Stimulated activated CD8-positive, alpha-beta memory T cell treated with anti-CD3 and anti-CD28 coated beads, Interleukin-7, amount 100 ng/mL, for 4 hours (primary cell): ENCODE data around the gene MPP3.
"Not testable (repeated sequence)": the region's sequence is repeated elsewhere in the genome, so short reads cannot be mapped to it uniquely, and the experiment has no call there.

ENCODE experiments used
- DNase-seq, 2 donors: peaks; one replicate each; pipeline ENCODE4 v3.0.0-alpha.2; 2020; ENCODE audit warnings: low read depth in 2 of 2

Gene MPP3

GRCh38 chr17:43860927-43861622 lies 28.1 kb upstream of the MPP3 start:
- no peak for DNase-seq

- DNase-seq = no peak
These were observed 27.3 kb upstream of the MPP3 start for GRCh38 chr17:43860077-43860725.

GRCh38 chr17:43857957-43858600 lies 25.1 kb upstream of the MPP3 start:
- no peak for DNase-seq

GRCh38 chr17:43857141-43857540 lies 24.2 kb upstream of the MPP3 start:
- no peak for DNase-seq

- DNase-seq = no peak
These were observed 23.2 kb upstream of the MPP3 start for GRCh38 chr17:43856141-43856540.

GRCh38 chr17:43855061-43855460 lies 22.1 kb upstream of the MPP3 start:
- DNase-seq = no peak

GRCh38 chr17:43854498-43854897 lies 21.6 kb upstream of the MPP3 start:
- no peak for DNase-seq

- no peak for DNase-seq
These were observed 20.6 kb upstream of the MPP3 start for GRCh38 chr17:43853546-43853945.

- no peak for DNase-seq
These were observed 19.6 kb upstream of the MPP3 start for GRCh38 chr17:43852571-43852970.

GRCh38 chr17:43849116-43849515 lies 16.2 kb upstream of the MPP3 start:
- no peak for DNase-seq

- no peak for DNase-seq
These were observed 15.7 kb upstream of the MPP3 start for GRCh38 chr17:43848601-43849000.

- no peak for DNase-seq
These were observed 14.0 kb upstream of the MPP3 start, which contains the start of gene CD300LG for GRCh38 chr17:43846963-43847371. TSS of gene CD300LG (plus strand) at chr17:43847176. CDS start at chr17:43847217, 41 bp downstream.

GRCh38 chr17:43846221-43846712 lies 13.3 kb upstream of the MPP3 start:
- DNase-seq = peak; percentile 38 to 43

GRCh38 chr17:43845766-43846165 lies 12.8 kb upstream of the MPP3 start:
- DNase-seq = no peak

GRCh38 chr17:43844241-43844640 lies 11.3 kb upstream of the MPP3 start:
- no peak for DNase-seq

GRCh38 chr17:43842975-43843325 lies 10.0 kb upstream of the MPP3 start:
- no peak for DNase-seq

- not testable (repeated sequence) for DNase-seq
These were observed 9.4 kb upstream of the MPP3 start for GRCh38 chr17:43842091-43842974.

GRCh38 chr17:43841282-43841681 lies 8.3 kb upstream of the MPP3 start:
- DNase-seq = no peak

GRCh38 chr17:43840814-43841213 lies 7.9 kb upstream of the MPP3 start:
- no peak for DNase-seq

- no peak for DNase-seq
These were observed 6.7 kb upstream of the MPP3 start for GRCh38 chr17:43839670-43840108.

GRCh38 chr17:43834106-43834505 lies 1.2 kb upstream of the MPP3 start:
- DNase-seq = no peak
